ENCODE data around the gene EVC2. TPM values are rescaled to one million over a fixed set of nuclear protein-coding genes. Genes with fewer than 3 reads are reported as not detected.
A peak's percentile ranks its signal among the peaks of the same experiment; 100 is the strongest.

The EVC2 gene
- total RNA-seq, 2 donors from 2014 or later: 21.4 to 24.2 TPM

DNA sequence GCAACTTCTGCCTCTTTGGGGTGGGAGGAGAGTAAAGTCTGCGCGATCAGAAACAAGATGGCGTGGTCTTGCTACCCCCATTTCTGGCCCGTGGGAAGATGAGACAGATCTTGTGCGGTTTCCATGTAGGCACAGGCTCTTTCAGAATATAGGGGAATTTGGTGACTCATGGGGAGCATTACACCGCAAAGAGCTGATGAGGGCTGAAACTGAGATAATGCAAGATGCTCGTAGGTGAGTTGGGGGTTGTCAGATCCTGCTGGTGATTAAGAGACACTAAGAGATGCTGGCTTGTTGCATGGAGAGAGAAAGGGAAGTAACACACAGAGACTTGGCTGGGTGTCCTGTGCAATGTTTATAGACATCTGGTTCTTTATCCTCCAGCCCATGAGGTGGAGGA lies 4.2 kb upstream of the EVC2 start:
- peak overlapping the region; percentile 76 for H3K4me3 ChIP-seq
- no peak for DNase-seq (ENCODE audit: low spot score)
- H3K27ac ChIP-seq: no peak overlapping the region
- no peaks in the 10 kb centered on the region for H3K36me3 ChIP-seq
- TF ChIP-seq, protein P1, sequence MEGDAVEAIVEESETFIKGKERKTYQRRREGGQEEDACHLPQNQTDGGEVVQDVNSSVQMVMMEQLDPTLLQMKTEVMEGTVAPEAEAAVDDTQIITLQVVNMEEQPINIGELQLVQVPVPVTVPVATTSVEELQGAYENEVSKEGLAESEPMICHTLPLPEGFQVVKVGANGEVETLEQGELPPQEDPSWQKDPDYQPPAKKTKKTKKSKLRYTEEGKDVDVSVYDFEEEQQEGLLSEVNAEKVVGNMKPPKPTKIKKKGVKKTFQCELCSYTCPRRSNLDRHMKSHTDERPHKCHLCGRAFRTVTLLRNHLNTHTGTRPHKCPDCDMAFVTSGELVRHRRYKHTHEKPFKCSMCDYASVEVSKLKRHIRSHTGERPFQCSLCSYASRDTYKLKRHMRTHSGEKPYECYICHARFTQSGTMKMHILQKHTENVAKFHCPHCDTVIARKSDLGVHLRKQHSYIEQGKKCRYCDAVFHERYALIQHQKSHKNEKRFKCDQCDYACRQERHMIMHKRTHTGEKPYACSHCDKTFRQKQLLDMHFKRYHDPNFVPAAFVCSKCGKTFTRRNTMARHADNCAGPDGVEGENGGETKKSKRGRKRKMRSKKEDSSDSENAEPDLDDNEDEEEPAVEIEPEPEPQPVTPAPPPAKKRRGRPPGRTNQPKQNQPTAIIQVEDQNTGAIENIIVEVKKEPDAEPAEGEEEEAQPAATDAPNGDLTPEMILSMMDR (IDR thresholded peaks at IDR 0.05): no peak
- H3K27me3 ChIP-seq (replicated peaks; ENCODE audit: insufficient read depth): no peaks in the 10 kb centered on the region
- no peak for ATAC-seq (ENCODE audit: insufficient number of reproducible peaks, low FRiP score, low read depth)
- peaks cover 15 to 49% of the 10 kb centered on the region in 2 donors for H3K4me1 ChIP-seq (ENCODE audit: control insufficient read depth in 1 of 2, low read depth in 2 of 2)
- H3K9me3 ChIP-seq: peaks cover 3% of the 10 kb centered on the region

GRCh38 chr4:5711479-5712184 lies 3.3 kb upstream of the EVC2 start:
- TF ChIP-seq, protein P1 (IDR thresholded peaks at IDR 0.05): no peak
- DNase-seq (ENCODE audit: low spot score): no peak
- Histone ChIP-seq H3K4me3 (peak overlapping the region; percentile 76), H3K4me1 (ENCODE audit: control insufficient read depth in 1 of 2, low read depth in 2 of 2) (peaks cover 24 to 58% of the 10 kb centered on the region in 2 donors), H3K36me3 (no peaks in the 10 kb centered on the region), H3K9me3 (peaks cover 3% of the 10 kb centered on the region), H3K27ac (peak overlapping the region; percentile 70 to 78), H3K27me3 (replicated peaks; ENCODE audit: insufficient read depth) (no peaks in the 10 kb centered on the region)
- ATAC-seq (ENCODE audit: insufficient number of reproducible peaks, low FRiP score, low read depth): no peak

- Histone ChIP-seq H3K27ac (peak within 1 kb of the TSS; percentile 85 to 94), H3K4me1 (ENCODE audit: control insufficient read depth in 1 of 2, low read depth in 2 of 2) (peaks cover 27 to 61% of the 10 kb centered on the region in 2 donors), H3K9me3 (peaks cover 3% of the 10 kb centered on the region), H3K36me3 (no peaks in the 10 kb centered on the region), H3K27me3 (replicated peaks; ENCODE audit: insufficient read depth) (no peaks in the 10 kb centered on the region), H3K4me3 (peak within 1 kb of the TSS; percentile 76)
- DNase-seq (ENCODE audit: low spot score): peak; percentile 52
- ATAC-seq (ENCODE audit: insufficient number of reproducible peaks, low FRiP score, low read depth): peak; percentile 57
- TF ChIP-seq, protein P1 (IDR thresholded peaks at IDR 0.05): no peak
Observed at GRCh38 chr4:5710961-5711478, 2.7 kb upstream of the EVC2 start, which contains the start of gene EVC. TSS of gene EVC (plus strand) at chr4:5711201. CDS start at chr4:5711381, 180 bp downstream.

DNA sequence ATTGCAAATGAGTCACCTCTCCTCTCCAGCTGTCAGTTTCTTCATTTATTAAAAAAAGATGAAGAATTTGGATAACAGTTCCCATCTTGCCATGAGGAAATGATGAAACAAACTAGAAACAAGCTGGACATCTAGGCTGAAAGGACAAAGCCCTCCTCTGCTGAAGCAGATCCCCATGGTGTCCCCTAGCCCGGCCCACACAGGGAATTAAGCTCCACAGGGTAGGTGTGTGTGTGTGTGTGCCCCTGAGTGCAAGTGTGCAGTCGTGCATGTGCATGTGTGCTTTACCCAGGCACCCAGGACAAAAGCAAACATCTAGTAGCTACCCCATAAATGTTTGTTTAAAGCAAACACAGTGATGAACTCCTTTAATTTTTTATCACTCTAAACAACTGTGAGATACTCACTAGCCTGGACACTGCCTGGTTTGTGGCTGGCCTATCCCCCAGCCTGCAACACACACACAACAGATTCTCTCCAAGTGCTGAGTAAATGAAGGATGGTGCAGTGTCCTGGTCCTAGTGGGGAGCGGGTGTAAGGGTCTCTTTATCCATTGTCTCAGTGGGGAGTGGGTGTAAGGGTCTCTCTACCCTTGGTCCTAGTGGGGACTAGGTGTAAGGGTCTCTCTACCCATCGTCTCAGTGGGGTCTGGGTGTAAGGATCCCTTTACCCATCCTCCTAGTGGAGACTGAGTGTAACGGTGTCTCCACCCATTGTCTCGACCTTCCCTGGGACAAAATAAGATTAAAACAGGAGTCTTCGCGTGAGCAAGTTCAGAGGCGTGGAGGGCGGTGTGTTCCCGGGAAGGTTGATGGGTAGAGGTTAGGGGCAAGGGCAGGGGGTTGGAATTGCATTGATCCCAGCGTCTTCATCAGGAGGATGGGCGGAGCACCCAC lies 2.0 kb upstream of the EVC2 start:
- Histone ChIP-seq H3K9me3 (peaks cover 2% of the 10 kb centered on the region), H3K27me3 (replicated peaks; ENCODE audit: insufficient read depth) (no peaks in the 10 kb centered on the region), H3K27ac (peak overlapping the region; percentile 85 to 94), H3K36me3 (no peaks in the 10 kb centered on the region), H3K4me3 (peak overlapping the region; percentile 76), H3K4me1 (ENCODE audit: control insufficient read depth in 1 of 2, low read depth in 2 of 2) (peaks cover 27 to 61% of the 10 kb centered on the region in 2 donors)
- TF ChIP-seq, protein P1 (IDR thresholded peaks at IDR 0.05): peak; percentile 48
- ATAC-seq (ENCODE audit: insufficient number of reproducible peaks, low FRiP score, low read depth): no peak
- DNase-seq (ENCODE audit: low spot score): no peak

DNA sequence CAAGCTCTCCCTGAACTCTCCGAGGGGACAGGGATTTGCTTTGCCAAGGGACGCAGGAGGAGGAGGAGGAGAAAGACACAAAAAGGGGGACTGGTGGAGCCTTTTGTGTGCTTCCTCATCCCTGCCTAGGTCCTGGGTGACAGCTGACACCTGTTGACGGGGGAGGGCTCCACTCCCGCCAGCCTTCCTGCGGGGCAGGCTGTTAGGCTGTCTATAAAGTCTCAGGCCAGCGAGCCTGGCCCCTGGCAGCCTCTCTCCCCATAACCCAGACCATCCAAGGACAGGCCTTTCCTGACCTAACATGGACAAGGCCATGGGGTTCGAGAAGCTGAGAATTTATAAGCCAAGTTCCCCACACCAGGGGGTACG lies 832 bp upstream of the EVC2 start:
- peak overlapping the region; percentile 85 to 94 for H3K27ac ChIP-seq
- no peaks in the 10 kb centered on the region for H3K27me3 ChIP-seq (replicated peaks; ENCODE audit: insufficient read depth)
- no peaks in the 10 kb centered on the region for H3K9me3 ChIP-seq
- TF ChIP-seq, protein P1 (IDR thresholded peaks at IDR 0.05): no peak
- DNase-seq (ENCODE audit: low spot score) (no peak), ATAC-seq (ENCODE audit: insufficient number of reproducible peaks, low FRiP score, low read depth) (no peak)
- H3K4me1 ChIP-seq (ENCODE audit: control insufficient read depth in 1 of 2, low read depth in 2 of 2): peaks cover 27 to 61% of the 10 kb centered on the region in 2 donors
- H3K4me3 ChIP-seq: peak overlapping the region; percentile 89
- no peaks in the 10 kb centered on the region for H3K36me3 ChIP-seq
